Tibial artery (tissue), 4 donors: Measurements from ENCODE around the gene KCNAB3.

ENCODE experiments used
- DNase-seq, 2 donors: peaks; one replicate each; pipeline ENCODE4 v3.0.0-alpha.2; 2019
- H3K27ac ChIP-seq, 2 donors: fragments of 200-600 bp; sonication (generic) in 1 of 2; 1 replicate in 1 of 2; 2 replicates in 1 of 2; pipeline ENCODE4 v1.5.1; 2018 to 2019; ENCODE audit warnings: mild to moderate bottlenecking in 1 of 2
- H3K27me3 ChIP-seq, 2 donors: fragments of 200-600 bp; sonication (generic) in 1 of 2; one replicate each; pipeline versions ENCODE4 v1.5.1 to v1.6.0; 2016 to 2019
- H3K36me3 ChIP-seq, 3 donors: fragments of 200-600 bp; sonication (generic) in 2 of 3; one replicate each; pipeline ENCODE4 v1.5.1; 2016 to 2019; ENCODE audit warnings: mild to moderate bottlenecking in 2 of 3
- H3K4me1 ChIP-seq, 4 donors: fragments of 200-600 bp; sonication (generic) in 2 of 4; 1 replicate in 3 of 4; 2 replicates in 1 of 4; pipeline ENCODE4 v1.5.1; 2016 to 2019
- H3K4me3 ChIP-seq, 2 donors: fragments of 200-600 bp; sonication (generic) in 1 of 2; 1 replicate in 1 of 2; 2 replicates in 1 of 2; pipeline ENCODE4 v1.5.1; 2018 to 2019; ENCODE audit warnings: mild to moderate bottlenecking in 2 of 2
- H3K9me3 ChIP-seq, 3 donors: fragments of 200-600 bp; sonication (generic) in 1 of 3; one replicate each; pipeline ENCODE4 v1.5.1; 2016 to 2019
- CTCF ChIP-seq, 2 experiments: fragments of 200-600 bp in 1 of 2; fragments of 450-650 bp in 1 of 2; IDR thresholded peaks; one replicate each; pipeline ENCODE4 v1.5.1; 2017 to 2019; ENCODE audit warnings: antibody characterized with exemption in 2 of 2, mild to moderate bottlenecking in 1 of 2, moderate library complexity in 1 of 2
- intact Hi-C: fragments of 100-400 bp; cut with DNase I; formaldehyde crosslinking; loops from one replicate; pipeline ENCODE4 v1.15.0; 2023; ENCODE audit warnings: low total_unique reads

Gene KCNAB3

DNA sequence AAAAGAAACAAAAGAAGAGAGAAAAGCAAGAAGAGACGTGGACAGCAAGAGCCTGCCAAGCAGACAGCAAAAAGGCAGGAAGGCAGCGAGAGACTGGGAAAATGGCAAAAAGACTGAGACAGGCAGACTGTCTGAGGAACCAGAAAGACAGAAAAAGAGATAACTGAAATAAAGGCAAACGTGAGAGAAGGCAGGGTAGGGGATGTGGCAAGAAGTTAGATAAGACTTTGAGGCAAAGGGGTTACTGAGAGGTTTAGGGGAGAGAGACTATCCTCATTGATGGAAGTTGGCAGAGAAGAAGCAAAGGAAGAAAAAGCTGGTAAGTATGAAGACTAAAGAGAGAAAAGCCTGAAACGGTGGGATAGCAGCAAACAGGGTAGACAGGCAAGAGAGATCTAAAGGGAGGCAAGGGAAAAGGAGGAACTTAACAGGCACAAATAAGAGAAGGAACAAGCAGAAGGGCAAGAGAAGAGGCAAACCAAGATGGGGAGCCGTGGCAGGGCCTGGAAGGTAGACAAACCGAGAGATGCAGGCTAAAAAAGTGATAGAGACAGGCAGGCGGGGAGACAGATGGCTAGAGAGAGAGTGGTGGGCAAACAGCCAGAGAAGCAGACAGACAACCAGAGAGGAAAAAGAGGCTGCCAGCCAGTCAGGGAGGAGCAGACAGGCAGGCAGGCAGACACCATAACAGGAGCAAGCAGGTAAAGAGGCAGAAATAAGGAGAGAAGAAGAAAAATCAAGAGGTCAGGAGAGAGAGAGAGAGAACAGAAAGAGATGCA is 48.2 kb downstream of the KCNAB3 start:
- Histone ChIP-seq H3K9me3 (no peaks in the 10 kb centered on the region), H3K4me3 (no peak overlapping the region), H3K27ac (no peak overlapping the region), H3K4me1 (peaks cover 0 to 19% (median 11%) of the 10 kb centered on the region in 4 donors), H3K27me3 (peaks cover 0 to 22% of the 10 kb centered on the region in 2 donors), H3K36me3 (peaks cover 0 to 16% (median 6%) of the 10 kb centered on the region in 3 donors)
- DNase-seq = no peak
- intact Hi-C loops = no loop called here
- no peak for TF ChIP-seq CTCF (IDR thresholded peaks at IDR 0.05)

GRCh38 chr17:7880076-7880868 is 49.4 kb downstream of the KCNAB3 start:
- intact Hi-C loops = no loop called here
- no peak for TF ChIP-seq CTCF (IDR thresholded peaks at IDR 0.05)
- no peak for DNase-seq
- Histone ChIP-seq H3K27me3 (peaks cover 0 to 15% of the 10 kb centered on the region in 2 donors), H3K27ac (no peak overlapping the region), H3K9me3 (no peaks in the 10 kb centered on the region), H3K36me3 (peaks cover 0 to 16% (median 6%) of the 10 kb centered on the region in 3 donors), H3K4me3 (no peak overlapping the region), H3K4me1 (peaks cover 0 to 7% (median under 1%) of the 10 kb centered on the region in 4 donors)

DNA sequence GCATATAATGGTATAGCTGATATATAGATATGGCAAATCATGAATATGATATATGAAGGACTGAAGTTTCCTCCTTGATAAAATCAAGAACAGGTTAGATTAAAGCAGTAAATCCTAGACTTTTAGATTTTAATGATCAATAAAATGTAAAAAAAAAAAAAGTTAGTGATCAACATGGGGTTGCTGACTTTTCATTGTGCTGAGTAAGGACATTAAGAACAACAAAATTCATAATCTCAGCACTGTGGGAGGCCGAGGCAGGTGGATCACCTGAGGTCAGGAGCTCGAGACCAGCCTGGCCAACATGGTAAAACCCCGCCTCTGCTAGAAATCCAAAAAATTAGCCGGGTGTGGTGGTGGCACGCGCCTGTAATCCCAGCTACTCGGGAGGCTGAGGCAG is 51.4 kb downstream of the KCNAB3 start:
- no peak overlapping the region for H3K4me3 ChIP-seq
- peaks cover 0 to 12% of the 10 kb centered on the region in 2 donors for H3K27me3 ChIP-seq
- H3K36me3 ChIP-seq = peaks cover 0 to 16% (median 6%) of the 10 kb centered on the region in 3 donors

GRCh38 chr17:7875804-7876370 is 53.8 kb downstream of the KCNAB3 start:
- no peaks in the 10 kb centered on the region for H3K9me3 ChIP-seq
- H3K36me3 ChIP-seq = peaks cover 0 to 13% (median 6%) of the 10 kb centered on the region in 3 donors
- H3K27ac ChIP-seq = no peak overlapping the region
- H3K27me3 ChIP-seq = no peaks in the 10 kb centered on the region
- TF ChIP-seq CTCF (IDR thresholded peaks at IDR 0.05) = no peak
- intact Hi-C loops = no loop called here
- no peak for DNase-seq
- H3K4me1 ChIP-seq = no peaks in the 10 kb centered on the region
- H3K4me3 ChIP-seq = no peak overlapping the region

More for the DNA sequence above, 51.4 kb downstream of the KCNAB3 start:
- TF ChIP-seq CTCF (IDR thresholded peaks at IDR 0.05) = no peak
- peaks cover 0 to 6% (median 0%) of the 10 kb centered on the region in 4 donors for H3K4me1 ChIP-seq
- intact Hi-C loops = no loop called here
- H3K27ac ChIP-seq = no peak overlapping the region
- DNase-seq = no peak
- H3K9me3 ChIP-seq = no peaks in the 10 kb centered on the region

DNA sequence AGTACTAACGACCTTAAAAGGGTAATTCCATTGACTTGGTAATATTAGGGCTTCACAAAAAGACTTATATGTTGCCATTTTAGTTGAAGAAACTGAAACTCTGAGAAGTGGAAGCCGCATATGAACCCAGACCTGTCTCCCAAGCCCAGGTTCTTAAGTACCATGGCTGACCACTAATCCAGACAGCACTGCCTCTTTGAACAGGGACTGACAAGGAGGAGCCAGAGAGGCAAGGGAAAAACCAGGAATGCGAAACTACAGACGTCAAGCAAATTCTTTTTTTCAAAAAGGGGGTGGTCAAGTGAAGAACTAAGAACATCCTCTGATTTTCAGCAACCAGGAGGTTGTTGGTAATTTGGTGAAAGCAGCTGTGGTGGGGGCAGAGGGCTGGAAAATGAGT is 56.6 kb downstream of the KCNAB3 start:
- Histone ChIP-seq H3K36me3 (no peaks in the 10 kb centered on the region), H3K4me1 (no peaks in the 10 kb centered on the region), H3K27me3 (no peaks in the 10 kb centered on the region), H3K9me3 (no peaks in the 10 kb centered on the region), H3K27ac (no peak overlapping the region), H3K4me3 (no peak overlapping the region)
- intact Hi-C loops = no loop called here
- DNase-seq = no peak
- no peak for TF ChIP-seq CTCF (IDR thresholded peaks at IDR 0.05)
